ENCODE data around the gene IFT122.

Gene IFT122

DNA sequence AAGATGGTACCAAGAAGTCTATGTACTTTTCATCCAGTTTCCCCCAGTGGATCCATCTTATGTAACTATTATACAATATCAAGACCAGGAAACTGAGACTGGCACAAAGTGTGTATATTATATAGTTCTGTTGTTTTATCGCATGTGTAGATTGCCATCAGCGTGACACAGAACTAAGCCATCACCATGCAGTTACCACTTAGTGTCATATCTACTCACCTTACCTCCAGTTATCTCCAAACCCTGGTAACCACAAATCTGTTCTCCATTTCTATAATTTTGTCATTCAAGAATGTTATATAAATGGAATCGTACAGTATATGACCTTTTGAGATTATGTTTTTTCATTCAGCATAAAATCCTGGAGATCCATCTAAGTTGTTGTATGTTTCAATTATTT lies 23.1 kb downstream of the IFT122 start:
- in situ Hi-C loops (cut with HindIII; ENCODE audit: low pct_ligation_motif_present, low sequenced_read_pairs): no loop called here
- DNase-seq: no peak
- Histone ChIP-seq H3K27me3 (replicated peaks) (no peaks in the 10 kb centered on the region), H3K27ac (no peak overlapping the region), H3K4me3 (ENCODE audit: low read depth, low read length) (no peak overlapping the region), H3K36me3 (replicated peaks) (no peaks in the 10 kb centered on the region)
- no peak for TF ChIP-seq CTCF (IDR thresholded peaks at IDR 0.05; ENCODE audit: low read depth, low read length, missing control alignments)

DNA sequence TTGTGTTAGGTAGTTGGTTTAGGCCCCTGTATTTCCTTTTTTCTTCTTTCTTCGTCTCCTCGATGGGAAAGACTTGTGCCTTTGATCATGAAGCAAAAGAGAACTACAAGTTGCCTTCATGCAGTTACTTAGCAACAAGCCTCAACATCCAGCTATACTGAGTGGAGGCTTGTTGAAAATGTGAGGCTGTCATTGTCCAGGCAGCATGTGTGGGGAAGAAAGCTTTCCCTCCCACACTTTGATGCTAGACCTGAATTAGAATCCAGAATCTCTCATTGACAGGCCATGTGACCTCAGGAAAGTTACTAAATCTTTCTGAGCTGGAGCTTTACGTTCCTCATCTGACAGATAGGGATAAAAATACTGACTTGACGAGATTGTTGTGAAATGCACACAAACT lies 23.7 kb downstream of the IFT122 start:
- no peak for DNase-seq
- H3K27me3 ChIP-seq (replicated peaks): no peaks in the 10 kb centered on the region
- in situ Hi-C loops (cut with HindIII; ENCODE audit: low pct_ligation_motif_present, low sequenced_read_pairs): no loop called here

GRCh38 chr3:129467932-129468331 lies 27.9 kb downstream of the IFT122 start:
- Histone ChIP-seq H3K27ac (no peak overlapping the region), H3K27me3 (replicated peaks) (no peaks in the 10 kb centered on the region), H3K36me3 (replicated peaks) (no peaks in the 10 kb centered on the region), H3K4me3 (ENCODE audit: low read depth, low read length) (no peak overlapping the region)
- no peak for DNase-seq
- in situ Hi-C loops (cut with HindIII; ENCODE audit: low pct_ligation_motif_present, low sequenced_read_pairs): no loop called here
- TF ChIP-seq CTCF (IDR thresholded peaks at IDR 0.05; ENCODE audit: low read depth, low read length, missing control alignments): no peak

More for the DNA sequence above, 23.7 kb downstream of the IFT122 start:
- Histone ChIP-seq H3K27ac (no peak overlapping the region), H3K4me3 (ENCODE audit: low read depth, low read length) (no peak overlapping the region), H3K36me3 (replicated peaks) (no peaks in the 10 kb centered on the region)
- TF ChIP-seq CTCF (IDR thresholded peaks at IDR 0.05; ENCODE audit: low read depth, low read length, missing control alignments): no peak

DNA sequence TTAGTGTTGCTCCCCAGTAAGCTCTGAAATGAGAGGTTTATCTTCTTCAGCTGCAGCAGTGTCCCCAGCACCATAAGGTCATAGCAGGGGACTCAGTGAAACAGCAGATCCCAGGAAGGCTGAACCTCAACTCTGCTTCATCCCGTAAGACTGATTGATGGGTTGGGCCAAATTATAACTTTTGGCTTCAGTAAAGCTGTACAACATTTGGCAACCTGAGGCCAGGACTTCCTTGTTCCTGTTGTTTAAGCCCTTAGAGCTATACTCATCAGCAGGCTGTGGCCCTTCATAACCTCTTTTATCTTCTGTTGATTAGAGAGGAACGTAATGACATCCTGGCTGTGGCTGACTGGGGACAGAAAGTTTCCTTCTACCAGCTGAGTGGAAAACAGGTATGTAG lies 29.0 kb downstream of the IFT122 start:
- in situ Hi-C loops (cut with HindIII; ENCODE audit: low pct_ligation_motif_present, low sequenced_read_pairs): no loop called here
- no peak for TF ChIP-seq CTCF (IDR thresholded peaks at IDR 0.05; ENCODE audit: low read depth, low read length, missing control alignments)
- H3K36me3 ChIP-seq (replicated peaks): no peaks in the 10 kb centered on the region
- no peaks in the 10 kb centered on the region for H3K27me3 ChIP-seq (replicated peaks)
- H3K27ac ChIP-seq: no peak overlapping the region
- DNase-seq: no peak
- H3K4me3 ChIP-seq (ENCODE audit: low read depth, low read length): no peak overlapping the region

- in situ Hi-C loops (cut with HindIII; ENCODE audit: low pct_ligation_motif_present, low sequenced_read_pairs): no loop called here
- DNase-seq: no peak
These were observed 30.8 kb downstream of the IFT122 start for GRCh38 chr3:129470861-129471260.

More at GRCh38 chr3:129470861-129471260, 30.8 kb downstream of the IFT122 start:
- no peaks in the 10 kb centered on the region for H3K36me3 ChIP-seq (replicated peaks)
- no peak overlapping the region for H3K27ac ChIP-seq
- no peak for TF ChIP-seq CTCF (IDR thresholded peaks at IDR 0.05; ENCODE audit: low read depth, low read length, missing control alignments)
- no peak overlapping the region for H3K4me3 ChIP-seq (ENCODE audit: low read depth, low read length)
- no peaks in the 10 kb centered on the region for H3K27me3 ChIP-seq (replicated peaks)

Measured in brain microvascular endothelial cell (primary cell).